ENCODE results near the gene RABGAP1L.

DNA sequence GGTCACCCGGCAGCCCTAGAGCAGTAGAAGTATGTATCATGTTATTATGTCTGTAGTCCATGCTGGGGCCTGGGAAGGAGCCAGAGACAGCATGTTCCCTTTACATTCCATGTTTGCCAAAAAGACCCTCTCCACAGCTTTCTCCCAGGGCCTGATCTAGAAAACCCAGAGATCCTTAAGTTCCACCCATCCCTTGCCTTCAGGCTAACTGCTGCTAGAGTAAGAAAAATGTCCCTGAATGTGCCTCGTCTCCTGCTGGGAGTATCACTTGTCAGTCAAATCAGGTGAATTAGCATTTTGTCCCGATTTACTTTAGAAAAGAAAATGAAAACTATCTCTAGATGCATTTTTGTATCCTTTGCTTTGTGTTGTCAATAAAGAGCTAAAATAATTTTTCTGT lies 877.2 kb downstream of the RABGAP1L start:
- TF ChIP-seq ZNF274 (IDR thresholded peaks at IDR 0.05; ENCODE audit: low read depth, low read length) (no peak), YY1 (IDR thresholded peaks at IDR 0.05; ENCODE audit: insufficient read depth, insufficient read length) (no peak), SUZ12 (IDR thresholded peaks at IDR 0.05; ENCODE audit: extremely low read depth, insufficient read depth, insufficient read length) (no peak)

Measured in NT2/D1 (cell line).